PFSK-1 (cell line): ENCODE results near the gene SRD5A1.

Experiments used
- FOXP2 ChIP-seq: optimal IDR thresholded peaks from 2 replicates; pipeline ENCODE3; 2011; ENCODE audit warnings: borderline replicate concordance, control low read depth, inconsistent platforms; ENCODE audit not compliant: insufficient read depth; ENCODE audit errors: extremely low read length, extremely low read depth
- POLR2AphosphoS5 ChIP-seq: IDR thresholded peaks from 2 replicates; pipeline ENCODE4 v1.6.1; 2012; ENCODE audit warnings: low read depth, mild to moderate bottlenecking, control low read depth, low read length, moderate library complexity
- SIN3A ChIP-seq: IDR thresholded peaks from 2 replicates; pipeline ENCODE4 v1.6.1; 2012; ENCODE audit warnings: mild to moderate bottlenecking, low read length, moderate library complexity, borderline replicate concordance; ENCODE audit not compliant: insufficient read depth

DNA sequence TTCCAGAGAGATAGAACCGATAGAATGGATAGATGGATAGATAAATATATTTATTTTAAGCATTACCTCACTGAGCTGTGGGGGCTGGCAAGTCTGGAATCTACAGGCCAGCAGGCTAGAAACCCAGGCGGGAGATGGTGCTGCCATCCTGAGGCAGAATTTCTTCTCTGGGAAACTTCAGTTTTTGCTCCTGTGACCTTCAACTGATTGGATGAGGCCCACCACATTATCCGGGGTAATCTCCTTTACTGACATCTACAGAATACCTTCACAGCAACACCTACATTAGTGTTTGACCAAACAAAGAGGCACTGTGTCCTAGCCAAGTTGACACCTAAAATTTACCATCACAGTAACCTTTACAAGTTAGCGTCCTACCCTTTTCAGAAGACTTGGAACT, 50.8 kb downstream of the SRD5A1 start:
- TF ChIP-seq SIN3A: no peak
- TF ChIP-seq POLR2AphosphoS5: no peak
- TF ChIP-seq FOXP2: no peak
